ENCODE data around the gene CNMD.

The CNMD gene

DNA sequence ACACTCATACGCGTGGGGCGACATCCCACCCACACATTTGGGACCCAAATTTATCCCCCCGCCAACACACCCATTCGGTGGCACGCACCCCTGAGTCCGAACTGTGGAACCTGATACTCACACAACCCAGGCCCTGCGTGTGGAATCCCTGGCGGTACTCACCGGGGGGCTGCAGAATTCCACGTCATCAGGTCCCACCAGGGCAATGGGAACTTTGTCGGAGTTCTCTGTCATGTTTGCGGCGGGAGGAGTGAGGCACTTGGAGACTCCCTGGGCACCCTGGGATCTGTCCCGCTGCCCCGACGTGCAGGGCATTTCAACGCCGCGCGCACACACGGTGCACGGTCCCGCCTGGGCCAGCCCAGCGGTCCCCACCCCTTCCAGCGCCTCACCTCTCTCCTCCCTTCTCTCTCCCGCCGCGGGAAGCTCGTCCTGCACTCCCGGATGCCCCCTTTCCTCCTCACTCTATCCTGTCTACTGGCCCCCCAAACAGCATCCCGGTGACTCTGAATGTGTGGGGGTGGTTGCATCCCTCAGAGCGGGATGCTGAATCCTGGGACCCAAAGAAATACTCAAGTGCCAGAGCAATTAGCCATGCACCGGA, at the start of gene CNMD:
Gene CNMD, minus strand, starts transcription at position 353 of the 604 bp plus-strand sequence. Its CDS starts 119 bp downstream, at position 234.
- DNase-seq (ENCODE audit: insufficient read length, low spot score) (no peak), FAIRE-seq (no peak)
- TF ChIP-seq, protein P1, sequence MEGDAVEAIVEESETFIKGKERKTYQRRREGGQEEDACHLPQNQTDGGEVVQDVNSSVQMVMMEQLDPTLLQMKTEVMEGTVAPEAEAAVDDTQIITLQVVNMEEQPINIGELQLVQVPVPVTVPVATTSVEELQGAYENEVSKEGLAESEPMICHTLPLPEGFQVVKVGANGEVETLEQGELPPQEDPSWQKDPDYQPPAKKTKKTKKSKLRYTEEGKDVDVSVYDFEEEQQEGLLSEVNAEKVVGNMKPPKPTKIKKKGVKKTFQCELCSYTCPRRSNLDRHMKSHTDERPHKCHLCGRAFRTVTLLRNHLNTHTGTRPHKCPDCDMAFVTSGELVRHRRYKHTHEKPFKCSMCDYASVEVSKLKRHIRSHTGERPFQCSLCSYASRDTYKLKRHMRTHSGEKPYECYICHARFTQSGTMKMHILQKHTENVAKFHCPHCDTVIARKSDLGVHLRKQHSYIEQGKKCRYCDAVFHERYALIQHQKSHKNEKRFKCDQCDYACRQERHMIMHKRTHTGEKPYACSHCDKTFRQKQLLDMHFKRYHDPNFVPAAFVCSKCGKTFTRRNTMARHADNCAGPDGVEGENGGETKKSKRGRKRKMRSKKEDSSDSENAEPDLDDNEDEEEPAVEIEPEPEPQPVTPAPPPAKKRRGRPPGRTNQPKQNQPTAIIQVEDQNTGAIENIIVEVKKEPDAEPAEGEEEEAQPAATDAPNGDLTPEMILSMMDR (IDR thresholded peaks at IDR 0.05; ENCODE audit: insufficient read depth, missing control alignments) = no peak

DNA sequence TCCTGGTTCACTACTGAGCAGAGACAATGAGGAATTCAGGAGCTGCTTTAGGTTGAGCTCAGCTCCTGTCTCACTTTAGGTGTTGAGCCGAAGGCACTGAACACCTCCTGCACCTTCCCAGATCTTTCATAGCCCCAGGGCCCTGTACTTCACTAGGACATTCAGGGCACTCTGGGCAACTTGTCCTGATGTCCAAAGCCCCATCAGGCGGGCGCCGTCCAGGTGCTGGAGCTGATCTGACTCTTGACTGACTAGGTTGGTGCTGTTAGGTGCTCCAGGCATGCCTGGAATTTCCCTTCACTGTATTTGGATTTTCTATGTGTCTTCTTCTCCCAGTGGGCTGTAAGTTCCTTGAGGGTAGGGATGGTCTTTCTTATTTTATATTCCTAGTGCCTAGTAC, 48.4 kb upstream of the CNMD start:
- no peak for FAIRE-seq
- DNase-seq (ENCODE audit: insufficient read length, low spot score) = no peak
- TF ChIP-seq, protein P1 (IDR thresholded peaks at IDR 0.05; ENCODE audit: insufficient read depth, missing control alignments) = no peak

DNA sequence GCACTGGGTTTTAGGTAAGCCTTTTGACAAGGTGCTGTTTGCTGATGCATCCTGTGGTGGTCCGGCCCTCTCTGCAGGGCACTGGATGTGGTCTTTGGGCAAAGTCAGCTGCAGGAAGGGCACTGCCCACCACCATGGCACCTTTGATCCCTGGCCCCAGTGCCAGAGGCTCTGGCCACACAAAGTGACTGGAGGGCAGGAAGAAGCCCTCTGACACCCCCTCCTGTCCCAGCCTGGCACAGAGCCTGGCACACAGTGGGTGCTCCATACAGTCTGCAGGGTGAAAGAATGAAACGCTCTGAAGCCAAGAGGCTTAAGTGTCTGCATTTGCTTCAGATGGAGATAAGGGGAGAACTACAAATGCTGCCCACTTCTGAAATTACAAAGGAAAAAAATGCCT, 47.6 kb upstream of the CNMD start:
- TF ChIP-seq, protein P1 (IDR thresholded peaks at IDR 0.05; ENCODE audit: insufficient read depth, missing control alignments) = no peak
- no peak for FAIRE-seq
- no peak for DNase-seq (ENCODE audit: insufficient read length, low spot score)

DNA sequence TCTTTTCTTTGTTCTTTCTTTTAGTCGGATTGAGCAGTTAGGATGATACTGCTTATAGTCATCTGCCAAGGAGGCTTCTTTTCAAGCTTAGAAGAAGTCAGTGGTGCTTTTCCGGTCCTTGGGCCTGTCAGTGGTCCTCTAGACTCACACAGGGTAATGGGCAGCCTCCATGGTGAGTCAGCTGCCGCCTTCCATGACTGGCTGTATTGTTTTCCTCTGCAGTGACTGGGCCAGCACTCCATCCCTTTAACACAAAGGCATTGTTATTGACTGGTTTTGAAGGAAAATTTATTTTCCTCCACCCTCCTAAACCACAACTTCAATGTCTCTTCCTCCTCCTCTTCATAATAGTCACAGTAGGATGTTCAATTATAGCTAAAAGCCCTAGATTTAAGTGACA, 47.1 kb upstream of the CNMD start:
- TF ChIP-seq, protein P1 (IDR thresholded peaks at IDR 0.05; ENCODE audit: insufficient read depth, missing control alignments) = no peak
- FAIRE-seq = no peak
- no peak for DNase-seq (ENCODE audit: insufficient read length, low spot score)

DNA sequence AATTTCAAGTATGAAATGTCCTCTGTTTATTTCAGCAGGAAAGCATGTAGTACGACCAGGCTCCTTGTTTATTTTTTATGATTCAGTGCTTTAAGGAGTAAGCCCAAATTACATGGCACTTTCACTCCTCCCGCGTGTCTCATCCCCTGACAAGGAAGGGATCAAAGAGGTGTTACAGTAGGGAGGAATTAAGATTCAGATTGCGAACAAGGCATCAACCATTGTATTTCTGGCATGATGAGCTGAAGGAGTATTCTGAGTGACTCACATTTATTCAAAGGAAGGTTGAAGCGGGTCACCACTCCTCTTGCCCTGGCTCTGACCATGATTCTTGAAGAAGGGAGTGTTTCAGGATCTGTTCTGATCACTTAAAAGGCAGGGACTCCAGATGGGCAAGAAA, 46.1 kb upstream of the CNMD start:
- FAIRE-seq = no peak
- TF ChIP-seq, protein P1 (IDR thresholded peaks at IDR 0.05; ENCODE audit: insufficient read depth, missing control alignments) = no peak
- DNase-seq (ENCODE audit: insufficient read length, low spot score) = no peak

DNA sequence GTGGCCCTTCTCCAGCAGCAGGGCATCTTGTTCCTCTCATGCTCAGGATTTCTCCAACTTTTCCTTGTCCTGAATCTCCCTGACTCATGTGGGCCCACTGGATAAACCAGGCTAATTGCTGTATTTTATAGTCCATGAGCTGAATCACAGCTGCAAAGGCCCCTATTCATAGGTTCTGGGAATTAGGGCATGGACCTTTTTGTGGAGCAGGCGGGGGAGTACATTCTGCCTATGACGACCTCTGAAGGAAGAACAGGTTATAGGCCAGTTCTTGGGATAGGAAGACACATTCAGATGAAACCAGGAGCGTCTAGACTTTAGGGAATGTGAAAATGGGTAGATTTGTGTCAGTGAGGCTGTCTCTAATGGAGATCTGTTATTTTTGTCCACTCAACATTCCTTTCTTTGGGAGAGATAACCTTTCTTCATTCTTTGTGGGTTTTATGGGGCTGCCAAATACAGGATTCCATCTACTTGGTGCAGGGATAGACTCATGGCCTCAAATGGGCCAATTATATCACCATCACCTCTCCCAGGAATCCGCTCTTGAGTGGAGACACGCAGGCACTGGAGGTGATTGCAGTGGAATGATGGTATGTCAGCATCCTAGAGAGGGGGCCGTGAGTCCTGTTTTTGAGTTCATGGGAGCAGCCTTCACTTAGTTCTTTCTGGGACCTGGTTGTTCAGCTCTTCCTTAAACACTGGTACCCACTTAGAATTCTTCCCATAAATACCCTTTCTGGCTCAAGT, 45.1 kb upstream of the CNMD start:
- TF ChIP-seq, protein P1 (IDR thresholded peaks at IDR 0.05; ENCODE audit: insufficient read depth, missing control alignments) = no peak
- FAIRE-seq (no peak), DNase-seq (ENCODE audit: insufficient read length, low spot score) (no peak)

DNA sequence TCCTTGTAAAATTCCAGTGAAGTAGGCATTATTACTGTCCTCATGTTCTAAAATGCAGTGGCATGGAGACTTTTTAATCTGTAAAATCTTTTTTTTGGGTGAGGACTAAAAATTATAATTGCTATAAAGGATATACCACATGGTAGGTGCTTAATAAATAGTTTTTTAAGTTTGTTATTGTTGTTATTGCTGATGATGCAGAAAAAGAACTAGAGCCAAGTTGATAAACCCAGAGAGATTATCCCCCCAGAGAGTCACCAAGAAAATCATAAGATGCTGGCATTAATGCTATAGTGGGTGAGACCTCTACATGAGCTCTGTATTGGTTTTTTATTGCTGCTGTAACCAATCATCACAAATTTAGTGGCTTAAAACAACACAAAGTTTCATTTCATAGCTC, 44.3 kb upstream of the CNMD start:
- DNase-seq (ENCODE audit: insufficient read length, low spot score) = no peak
- TF ChIP-seq, protein P1 (IDR thresholded peaks at IDR 0.05; ENCODE audit: insufficient read depth, missing control alignments) = no peak
- FAIRE-seq = no peak

All from D721Med (cell line).